ENCODE data around the gene ASB13. TPM values are rescaled to one million over a fixed set of nuclear protein-coding genes. Genes with fewer than 3 reads are reported as not detected.

The ASB13 gene
- total RNA-seq, 1 experiment from 2014 or later = 25.9 TPM

DNA sequence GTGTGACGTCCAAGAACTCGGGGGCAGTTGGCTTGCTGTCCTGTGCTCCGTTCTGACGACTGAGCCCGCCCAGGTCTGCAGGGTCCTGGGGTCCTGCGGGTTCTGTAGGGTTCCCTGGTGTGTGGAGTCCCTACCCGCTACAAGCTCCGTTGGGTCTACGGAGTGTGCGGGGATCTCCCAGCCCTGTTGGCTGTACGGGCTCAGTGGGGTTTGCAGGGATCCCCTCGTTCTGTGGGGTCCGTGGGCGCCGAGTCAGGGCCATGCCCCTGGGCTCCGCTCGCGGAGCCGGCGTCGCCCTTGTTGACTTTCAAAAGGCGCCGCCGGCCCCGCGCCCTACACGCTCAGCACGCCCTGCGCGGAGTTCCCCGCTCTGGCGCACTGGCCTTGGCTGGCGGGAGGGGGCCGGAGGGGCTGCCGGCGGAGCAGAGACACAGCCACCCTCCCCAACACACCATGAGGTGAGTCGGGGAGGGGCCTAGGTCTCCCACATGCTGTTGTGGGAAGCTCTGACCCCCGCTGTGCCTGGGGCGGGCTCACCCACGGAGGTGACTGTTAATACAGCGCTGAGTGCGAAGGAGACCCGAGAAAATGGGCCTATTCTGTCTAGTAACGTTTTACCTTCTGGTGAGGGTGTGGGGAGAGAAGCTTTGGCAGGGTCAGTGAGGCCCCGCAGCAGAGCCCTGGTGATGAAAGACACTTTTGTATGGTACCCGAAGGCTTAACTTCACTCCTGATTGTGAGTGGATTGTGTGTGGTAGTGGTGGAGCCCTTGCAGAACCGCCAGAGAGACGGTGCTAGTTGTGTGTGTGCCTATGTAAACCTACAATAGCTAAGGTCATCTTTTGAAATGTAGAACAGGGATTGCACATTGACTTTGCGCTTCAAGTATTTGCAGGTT, 26.3 kb upstream of the ASB13 start:
- no peak for DNase-seq (ENCODE audit: low read depth, low spot score)
- no peak for ATAC-seq
- no peaks in the 10 kb centered on the region; a peak in 1 of 4 replicates for H3K36me3 ChIP-seq (ENCODE audit: control insufficient read depth in 1 of 2, insufficient read depth in 2 of 2, low read length in 2 of 2)
- no peak overlapping the region for H2AFZ ChIP-seq (ENCODE audit: low read depth, low read length, poor library complexity, severe bottlenecking)
- ChIA-PET RAD21 (ENCODE audit: low non-redundant PET in 1 of 2, low total read pairs in 2 of 2, uncharacterized antibody in 2 of 2, unreplicated experiment in 2 of 2) (no interaction called here), POLR2A (interaction anchor here (1.5 kb wide), 1 partner anchor 8 kb away, joined by 3 read pairs; the partner anchor contains the start of gene TASOR2), CTCF (no interaction called here)
- H3K27ac ChIP-seq (ENCODE audit: low read depth, low read length) = no peak overlapping the region
- H3K9ac ChIP-seq (ENCODE audit: low read length) = no peak overlapping the region
- H3K9me2 ChIP-seq (ENCODE audit: insufficient read depth) = no peaks in the 10 kb centered on the region
- H3K79me2 ChIP-seq (ENCODE audit: insufficient read depth, low read length) = peaks cover 100% of the 10 kb centered on the region
- peaks cover 15% of the 10 kb centered on the region; the same call in 1 of the 2 replicates for H4K20me1 ChIP-seq (ENCODE audit: insufficient read depth)
- intact Hi-C loops (cut with micrococcal nuclease) = no loop called here
- H3K9me3 ChIP-seq (ENCODE audit: control insufficient read depth in 1 of 2, insufficient read depth in 1 of 2, low read depth in 1 of 2, low read length in 2 of 2) = no peaks in the 10 kb centered on the region
- H3K4me1 ChIP-seq (ENCODE audit: control insufficient read depth in 1 of 2, insufficient read depth in 2 of 2, low read length in 2 of 2) = no peaks in the 10 kb centered on the region
- H3K4me2 ChIP-seq (ENCODE audit: low read length) = no peak overlapping the region
- TF ChIP-seq POLR2A (IDR thresholded peaks at IDR 0.05; ENCODE audit: borderline replicate concordance, extremely low read depth, insufficient read depth, insufficient read length) = no peak
- TF ChIP-seq, protein P1, sequence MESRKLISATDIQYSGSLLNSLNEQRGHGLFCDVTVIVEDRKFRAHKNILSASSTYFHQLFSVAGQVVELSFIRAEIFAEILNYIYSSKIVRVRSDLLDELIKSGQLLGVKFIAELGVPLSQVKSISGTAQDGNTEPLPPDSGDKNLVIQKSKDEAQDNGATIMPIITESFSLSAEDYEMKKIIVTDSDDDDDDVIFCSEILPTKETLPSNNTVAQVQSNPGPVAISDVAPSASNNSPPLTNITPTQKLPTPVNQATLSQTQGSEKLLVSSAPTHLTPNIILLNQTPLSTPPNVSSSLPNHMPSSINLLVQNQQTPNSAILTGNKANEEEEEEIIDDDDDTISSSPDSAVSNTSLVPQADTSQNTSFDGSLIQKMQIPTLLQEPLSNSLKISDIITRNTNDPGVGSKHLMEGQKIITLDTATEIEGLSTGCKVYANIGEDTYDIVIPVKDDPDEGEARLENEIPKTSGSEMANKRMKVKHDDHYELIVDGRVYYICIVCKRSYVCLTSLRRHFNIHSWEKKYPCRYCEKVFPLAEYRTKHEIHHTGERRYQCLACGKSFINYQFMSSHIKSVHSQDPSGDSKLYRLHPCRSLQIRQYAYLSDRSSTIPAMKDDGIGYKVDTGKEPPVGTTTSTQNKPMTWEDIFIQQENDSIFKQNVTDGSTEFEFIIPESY (IDR thresholded peaks at IDR 0.05; ENCODE audit: extremely low read depth, insufficient replicate concordance, low read length) = no peak
- H3K27me3 ChIP-seq (ENCODE audit: insufficient read depth, low read length) = no peaks in the 10 kb centered on the region
- no peak overlapping the region for H3K4me3 ChIP-seq (replicated peaks in 1 of 2; ENCODE audit: low read depth in 1 of 2, low read length in 2 of 2)
- no TSS peak for BruUV-seq (replicated peaks)

DNA sequence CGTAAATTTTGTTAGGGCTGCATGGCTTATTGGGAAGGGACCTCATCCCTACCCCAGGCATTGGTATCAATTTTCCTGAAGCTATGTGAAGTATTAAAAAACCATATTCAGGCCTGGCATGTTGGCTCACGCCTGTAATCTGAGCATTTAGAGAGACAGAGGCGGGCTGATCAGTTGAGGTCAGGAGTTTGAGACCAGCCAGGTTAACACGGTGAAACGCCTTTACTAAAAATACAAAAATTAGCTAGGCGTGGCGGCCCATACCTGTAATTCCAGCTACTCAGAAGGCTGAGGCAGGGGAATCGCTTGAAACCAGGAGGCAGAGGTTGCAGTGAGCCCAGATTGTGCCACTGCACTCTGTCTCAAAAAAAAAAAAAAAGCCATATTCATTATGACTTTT, 25.4 kb upstream of the ASB13 start:
- CTCF ChIA-PET = no interaction called here
- TF ChIP-seq RAD21 (IDR thresholded peaks at IDR 0.05; ENCODE audit: low read depth) = no peak
- no peak for TF ChIP-seq YY1 (IDR thresholded peaks at IDR 0.05; ENCODE audit: extremely low read depth, insufficient replicate concordance, low read depth, low read length)
- TF ChIP-seq EZH2phosphoT487 (IDR thresholded peaks at IDR 0.05; ENCODE audit: borderline replicate concordance) = no peak
- no peak for TF ChIP-seq TCF7L2 (IDR thresholded peaks at IDR 0.05; ENCODE audit: borderline replicate concordance, extremely low read depth, insufficient read depth, insufficient read length)
- no peak for TF ChIP-seq CBX3 (IDR thresholded peaks at IDR 0.05; ENCODE audit: low read depth)
- no peak for TF ChIP-seq ELF1 (IDR thresholded peaks at IDR 0.05; ENCODE audit: borderline replicate concordance, low read depth)
- TF ChIP-seq POLR2AphosphoS5 (IDR thresholded peaks at IDR 0.05; ENCODE audit: low read depth, low read length) = no peak
- no peak for TF ChIP-seq JUND (IDR thresholded peaks at IDR 0.05)
- TF ChIP-seq, protein P2, sequence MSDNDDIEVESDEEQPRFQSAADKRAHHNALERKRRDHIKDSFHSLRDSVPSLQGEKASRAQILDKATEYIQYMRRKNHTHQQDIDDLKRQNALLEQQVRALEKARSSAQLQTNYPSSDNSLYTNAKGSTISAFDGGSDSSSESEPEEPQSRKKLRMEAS (IDR thresholded peaks at IDR 0.05) = no peak
- no peak for TF ChIP-seq POLR2A (IDR thresholded peaks at IDR 0.05; ENCODE audit: borderline replicate concordance, extremely low read depth, insufficient read depth, insufficient read length)
- no peak for TF ChIP-seq ZNF274 (IDR thresholded peaks at IDR 0.05; ENCODE audit: low read depth, low read length)
- TF ChIP-seq, protein P1 (IDR thresholded peaks at IDR 0.05; ENCODE audit: extremely low read depth, insufficient replicate concordance, low read length) = no peak
- TF ChIP-seq SRF (IDR thresholded peaks at IDR 0.05; ENCODE audit: low read depth) = no peak
- TF ChIP-seq EZH2 (IDR thresholded peaks at IDR 0.05) = no peak
- no peak for TF ChIP-seq EGR1 (IDR thresholded peaks at IDR 0.05; ENCODE audit: low read depth)

More for the DNA sequence above, 25.4 kb upstream of the ASB13 start:
- no peaks in the 10 kb centered on the region for H3K27me3 ChIP-seq (ENCODE audit: insufficient read depth, low read length)
- intact Hi-C loops (cut with micrococcal nuclease) = no loop called here
- H3K9me3 ChIP-seq (ENCODE audit: control insufficient read depth in 1 of 2, insufficient read depth in 1 of 2, low read depth in 1 of 2, low read length in 2 of 2) = no peaks in the 10 kb centered on the region
- DNase-seq (ENCODE audit: low read depth, low spot score) (no peak), ATAC-seq (no peak)
- ChIA-PET POLR2A (no interaction called here), RAD21 (ENCODE audit: low non-redundant PET in 1 of 2, low total read pairs in 2 of 2, uncharacterized antibody in 2 of 2, unreplicated experiment in 2 of 2) (no interaction called here)
- BruUV-seq (replicated peaks) = no TSS peak
- H3K9ac ChIP-seq (ENCODE audit: low read length) = no peak overlapping the region
- peaks cover 15% of the 10 kb centered on the region; the same call in 1 of the 2 replicates for H4K20me1 ChIP-seq (ENCODE audit: insufficient read depth)
- no peaks in the 10 kb centered on the region; a peak in 1 of 4 replicates for H3K36me3 ChIP-seq (ENCODE audit: control insufficient read depth in 1 of 2, insufficient read depth in 2 of 2, low read length in 2 of 2)
- H3K4me3 ChIP-seq (replicated peaks in 1 of 2; ENCODE audit: low read depth in 1 of 2, low read length in 2 of 2) = no peak overlapping the region
- H2AFZ ChIP-seq (ENCODE audit: low read depth, low read length, poor library complexity, severe bottlenecking) = no peak overlapping the region
- no peak overlapping the region for H3K27ac ChIP-seq (ENCODE audit: low read depth, low read length)
- H3K4me1 ChIP-seq (ENCODE audit: control insufficient read depth in 1 of 2, insufficient read depth in 2 of 2, low read length in 2 of 2) = no peaks in the 10 kb centered on the region; a peak in 1 of 4 replicates
- no peak overlapping the region for H3K4me2 ChIP-seq (ENCODE audit: low read length)
- H3K9me2 ChIP-seq (ENCODE audit: insufficient read depth) = no peaks in the 10 kb centered on the region
- peaks cover 100% of the 10 kb centered on the region for H3K79me2 ChIP-seq (ENCODE audit: insufficient read depth, low read length)

All from HCT116 (cell line).